Measurements from ENCODE around the gene DNAJB4.
"Not testable (repeated sequence)": the region's sequence is repeated elsewhere in the genome, so short reads cannot be mapped to it uniquely, and the experiment has no call there.

Gene DNAJB4

DNA sequence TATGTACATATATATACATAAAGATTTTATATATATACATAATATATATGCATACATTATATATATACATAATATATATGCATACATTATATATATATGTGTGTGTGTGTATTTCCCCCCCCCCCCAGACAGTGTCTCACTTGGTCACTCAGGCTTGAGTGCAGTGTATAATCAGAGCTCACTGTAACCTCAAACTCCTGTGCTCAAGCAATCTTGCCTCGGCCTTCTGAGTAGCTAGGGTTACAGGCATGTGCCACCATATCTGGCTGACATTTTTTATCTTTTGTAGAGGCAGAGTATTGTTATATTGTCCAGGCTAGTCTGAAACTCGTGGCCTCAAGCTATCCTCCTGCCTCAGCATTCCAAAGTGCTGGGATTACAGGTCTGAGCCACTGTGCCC lies 16.8 kb upstream of the DNAJB4 start:
- in situ Hi-C loops (cut with MboI; ENCODE audit: low sequenced_read_pairs, unreplicated experiment), result no loop called here

DNA sequence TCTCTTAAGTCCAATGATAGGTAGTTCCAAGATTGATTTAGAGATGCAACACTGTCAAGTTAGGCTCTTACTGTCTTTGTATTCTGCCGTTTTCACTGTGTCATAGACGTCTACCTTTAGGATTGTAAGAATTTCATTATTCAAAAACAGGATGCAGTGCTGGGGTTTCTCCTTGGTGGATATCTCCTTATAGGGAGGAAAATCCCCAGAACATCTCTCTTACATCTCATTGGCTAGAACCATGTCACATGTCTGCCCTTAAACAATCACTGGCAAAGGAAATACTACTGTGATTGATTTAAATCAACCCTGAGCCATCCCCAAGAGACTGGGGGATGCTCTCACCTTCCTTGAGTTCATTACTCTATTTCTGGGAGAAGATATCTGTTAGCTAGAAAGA lies 15.0 kb upstream of the DNAJB4 start:
- in situ Hi-C loops (cut with MboI; ENCODE audit: low sequenced_read_pairs, unreplicated experiment), result no loop called here
- TF ChIP-seq, protein P1, sequence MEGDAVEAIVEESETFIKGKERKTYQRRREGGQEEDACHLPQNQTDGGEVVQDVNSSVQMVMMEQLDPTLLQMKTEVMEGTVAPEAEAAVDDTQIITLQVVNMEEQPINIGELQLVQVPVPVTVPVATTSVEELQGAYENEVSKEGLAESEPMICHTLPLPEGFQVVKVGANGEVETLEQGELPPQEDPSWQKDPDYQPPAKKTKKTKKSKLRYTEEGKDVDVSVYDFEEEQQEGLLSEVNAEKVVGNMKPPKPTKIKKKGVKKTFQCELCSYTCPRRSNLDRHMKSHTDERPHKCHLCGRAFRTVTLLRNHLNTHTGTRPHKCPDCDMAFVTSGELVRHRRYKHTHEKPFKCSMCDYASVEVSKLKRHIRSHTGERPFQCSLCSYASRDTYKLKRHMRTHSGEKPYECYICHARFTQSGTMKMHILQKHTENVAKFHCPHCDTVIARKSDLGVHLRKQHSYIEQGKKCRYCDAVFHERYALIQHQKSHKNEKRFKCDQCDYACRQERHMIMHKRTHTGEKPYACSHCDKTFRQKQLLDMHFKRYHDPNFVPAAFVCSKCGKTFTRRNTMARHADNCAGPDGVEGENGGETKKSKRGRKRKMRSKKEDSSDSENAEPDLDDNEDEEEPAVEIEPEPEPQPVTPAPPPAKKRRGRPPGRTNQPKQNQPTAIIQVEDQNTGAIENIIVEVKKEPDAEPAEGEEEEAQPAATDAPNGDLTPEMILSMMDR (IDR thresholded peaks at IDR 0.05; ENCODE audit: borderline replicate concordance, control extremely low read depth, extremely low read depth, insufficient read depth, missing control alignments), result no peak
- no peak for DNase-seq (ENCODE audit: low spot score)

More for the DNA sequence above, 16.8 kb upstream of the DNAJB4 start:
- no peak for DNase-seq (ENCODE audit: low spot score)
- TF ChIP-seq, protein P1 (IDR thresholded peaks at IDR 0.05; ENCODE audit: borderline replicate concordance, control extremely low read depth, extremely low read depth, insufficient read depth, missing control alignments), result no peak

GRCh38 chr1:77990629-77991204 lies 14.0 kb upstream of the DNAJB4 start:
- in situ Hi-C loops (cut with MboI; ENCODE audit: low sequenced_read_pairs, unreplicated experiment), result no loop called here
- no peak for DNase-seq (ENCODE audit: low spot score)
- TF ChIP-seq, protein P1 (IDR thresholded peaks at IDR 0.05; ENCODE audit: borderline replicate concordance, control extremely low read depth, extremely low read depth, insufficient read depth, missing control alignments), result no peak

DNA sequence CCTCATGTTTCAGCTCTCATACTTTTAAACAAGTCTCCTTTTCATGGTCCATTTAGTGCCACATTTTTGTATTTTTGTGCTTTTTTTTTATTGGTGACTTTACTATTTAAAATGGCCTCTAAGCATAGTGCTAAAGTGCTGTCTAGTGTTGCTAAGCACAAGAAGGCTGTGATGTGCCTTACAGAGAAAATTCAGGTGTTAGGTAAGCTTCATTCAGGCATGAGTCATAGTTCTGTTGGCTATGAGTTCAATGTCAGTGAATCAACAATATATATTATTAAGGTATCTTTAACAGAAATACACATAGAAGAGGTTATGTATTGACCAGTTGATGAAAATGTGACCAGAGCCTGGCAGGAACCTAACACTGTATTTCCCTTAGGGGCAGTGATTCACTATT lies 13.1 kb upstream of the DNAJB4 start:
- no peak for DNase-seq (ENCODE audit: low spot score)
- in situ Hi-C loops (cut with MboI; ENCODE audit: low sequenced_read_pairs, unreplicated experiment), result no loop called here
- TF ChIP-seq, protein P1 (IDR thresholded peaks at IDR 0.05; ENCODE audit: borderline replicate concordance, control extremely low read depth, extremely low read depth, insufficient read depth, missing control alignments), result no peak

- TF ChIP-seq, protein P1 (IDR thresholded peaks at IDR 0.05; ENCODE audit: borderline replicate concordance, control extremely low read depth, extremely low read depth, insufficient read depth, missing control alignments), result no peak
- in situ Hi-C loops (cut with MboI; ENCODE audit: low sequenced_read_pairs, unreplicated experiment), result no loop called here
- DNase-seq (ENCODE audit: low spot score), result no peak
Observed at GRCh38 chr1:77994117-77994705, 10.5 kb upstream of the DNAJB4 start.

- TF ChIP-seq, protein P1 (IDR thresholded peaks at IDR 0.05; ENCODE audit: borderline replicate concordance, control extremely low read depth, extremely low read depth, insufficient read depth, missing control alignments), result no peak
- in situ Hi-C loops (cut with MboI; ENCODE audit: low sequenced_read_pairs, unreplicated experiment), result no loop called here
- no peak for DNase-seq (ENCODE audit: low spot score)
Observed at GRCh38 chr1:77996734-77997133, 8.0 kb upstream of the DNAJB4 start.

- not testable (repeated sequence) for DNase-seq (ENCODE audit: low spot score)
- in situ Hi-C loops (cut with MboI; ENCODE audit: low sequenced_read_pairs, unreplicated experiment), result loop anchor here (10.0 kb wide), 1 partner anchor 624 kb away; the partner anchor contains the start of gene IFI44L
Observed at GRCh38 chr1:78000536-78000935, 4.2 kb upstream of the DNAJB4 start.

Data from GM13976 (cell line).